ENCODE results near the gene FBXL15.

Gene FBXL15

DNA sequence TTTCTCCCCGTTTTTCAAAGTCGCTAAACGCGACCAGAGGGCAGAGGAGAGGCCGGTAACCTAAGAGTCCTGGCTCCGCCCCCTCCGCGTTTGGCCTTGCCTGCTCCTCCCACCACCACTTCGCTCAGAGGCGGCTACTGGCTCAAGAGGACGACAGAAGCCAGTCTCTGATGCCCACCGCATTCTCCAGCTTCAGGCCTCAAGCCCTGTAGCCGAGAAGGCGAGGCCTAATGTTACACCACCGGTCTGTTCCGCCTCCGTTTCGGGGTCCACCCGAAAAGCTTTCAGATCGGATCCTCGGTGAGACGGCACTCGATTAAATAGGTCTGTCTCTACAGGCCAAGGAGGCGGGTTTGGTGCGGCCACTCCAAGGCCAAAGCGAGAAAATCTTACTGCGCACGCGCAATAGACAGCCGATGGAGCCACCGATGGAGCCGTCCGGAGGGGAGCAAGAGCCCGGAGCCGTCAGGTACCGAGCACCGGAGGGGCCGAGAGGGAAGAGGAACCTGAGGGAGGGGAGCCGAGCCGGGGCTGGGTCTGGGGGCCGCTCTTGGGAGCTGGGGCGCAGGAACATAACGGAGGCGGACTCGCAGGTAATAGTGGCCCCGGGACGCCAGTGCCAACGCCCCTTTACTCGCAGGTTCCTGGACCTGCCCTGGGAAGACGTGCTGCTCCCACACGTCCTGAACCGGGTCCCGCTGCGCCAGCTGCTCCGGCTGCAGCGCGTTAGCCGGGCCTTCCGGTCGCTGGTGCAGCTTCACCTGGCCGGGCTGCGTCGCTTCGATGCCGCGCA, at the start of gene FBXL15:
TSS of gene FBXL15 (plus strand) at position 123 of the 793 bp plus-strand sequence. CDS start at position 417, 294 bp downstream.
- DNase-seq (ENCODE audit: low read depth), result peak; percentile 95

- DNase-seq (ENCODE audit: low read depth), result no peak
Measured at GRCh38 chr10:102371295-102371694, 49.3 kb upstream of the FBXL15 start.

- no peak for DNase-seq (ENCODE audit: low read depth)
Measured at GRCh38 chr10:102375250-102375649, 45.4 kb upstream of the FBXL15 start.

DNA sequence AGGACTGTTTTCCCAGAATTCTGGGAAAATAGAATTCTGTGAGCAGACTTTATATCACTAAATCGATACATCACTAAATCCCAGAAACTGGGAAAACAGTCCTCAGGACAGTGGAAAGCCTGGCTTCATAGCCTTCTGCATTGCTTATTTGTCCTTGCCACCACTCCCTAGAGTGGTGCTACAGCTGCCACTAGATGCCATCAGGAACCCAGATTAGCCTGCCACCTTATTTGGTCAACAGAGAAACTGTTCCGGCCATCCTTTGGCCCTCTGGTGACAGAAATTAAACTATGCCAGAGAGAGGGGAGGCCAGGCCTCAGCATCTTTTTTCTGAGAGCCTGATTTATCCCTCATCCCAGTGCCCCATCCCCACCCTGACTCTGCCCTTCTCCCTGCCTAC, 44.8 kb upstream of the FBXL15 start:
- DNase-seq (ENCODE audit: low read depth), result no peak

GRCh38 chr10:102376901-102377300, 43.7 kb upstream of the FBXL15 start:
- no peak for DNase-seq (ENCODE audit: low read depth)

DNA sequence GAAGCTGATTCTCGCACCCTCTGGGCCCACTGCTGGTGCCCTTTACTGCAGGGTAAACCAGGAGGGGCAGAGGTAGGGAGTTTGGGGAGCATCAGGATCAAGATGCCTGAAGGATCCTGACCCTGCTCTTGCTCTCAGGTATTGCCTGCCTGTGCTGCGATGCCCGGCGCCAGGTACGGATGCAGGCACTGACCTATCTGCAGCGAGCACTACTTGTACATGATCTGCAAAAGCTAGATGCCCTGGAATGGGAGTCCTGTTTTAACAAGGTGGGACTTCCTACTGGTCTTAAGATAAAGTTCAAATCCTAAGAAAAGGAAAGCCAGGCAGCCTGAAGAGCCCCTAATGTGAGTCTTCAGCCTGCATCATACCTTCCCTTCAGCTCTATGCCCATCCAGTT, 41.3 kb upstream of the FBXL15 start:
- no peak for DNase-seq (ENCODE audit: low read depth)

DNA sequence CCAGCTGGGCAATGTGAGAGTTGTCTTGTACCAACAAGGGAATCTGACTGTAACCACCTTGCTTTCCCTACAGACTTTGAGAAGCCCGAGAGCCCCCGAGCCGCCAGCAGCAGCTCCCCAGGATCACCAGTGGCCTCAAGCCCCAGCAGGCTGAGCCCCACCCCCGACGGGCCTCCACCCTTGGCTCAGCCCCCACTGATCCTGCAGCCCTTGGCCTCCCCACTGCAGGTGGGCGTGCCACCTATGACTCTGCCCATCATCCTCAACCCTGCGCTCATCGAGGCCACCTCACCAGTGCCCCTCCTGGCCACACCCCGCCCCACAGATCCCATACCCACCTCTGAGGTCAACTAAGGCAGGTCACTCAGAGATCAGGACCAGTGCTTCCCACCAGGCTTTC, 38.7 kb upstream of the FBXL15 start:
- no peak for DNase-seq (ENCODE audit: low read depth)

DNA sequence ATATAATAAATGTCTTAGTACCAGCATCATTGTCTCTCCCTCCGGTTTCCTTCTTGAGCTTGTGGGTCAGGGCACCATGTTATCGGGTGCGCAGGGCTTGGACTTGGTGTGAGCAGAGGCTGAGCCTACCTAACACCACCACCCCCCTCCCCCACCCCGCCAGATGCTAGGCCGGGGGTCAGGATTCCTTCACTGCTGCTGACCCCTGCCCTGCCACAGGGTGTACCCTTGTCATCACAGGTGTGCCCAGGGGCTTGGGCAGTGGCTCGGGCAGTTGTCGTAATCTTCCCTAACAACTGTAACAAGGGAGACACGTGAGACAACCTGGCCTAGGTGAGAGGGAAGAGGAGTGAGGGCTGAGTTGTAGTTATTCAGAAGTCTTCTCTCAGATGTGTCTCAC, 37.8 kb upstream of the FBXL15 start:
- DNase-seq (ENCODE audit: low read depth), result no peak

GRCh38 chr10:102384053-102384452, 36.6 kb upstream of the FBXL15 start:
- no peak for DNase-seq (ENCODE audit: low read depth)

GRCh38 chr10:102384606-102385429, 35.8 kb upstream of the FBXL15 start:
- no peak for DNase-seq (ENCODE audit: low read depth)

GRCh38 chr10:102389894-102390293, 30.7 kb upstream of the FBXL15 start:
- DNase-seq (ENCODE audit: low read depth), result no peak

DNA sequence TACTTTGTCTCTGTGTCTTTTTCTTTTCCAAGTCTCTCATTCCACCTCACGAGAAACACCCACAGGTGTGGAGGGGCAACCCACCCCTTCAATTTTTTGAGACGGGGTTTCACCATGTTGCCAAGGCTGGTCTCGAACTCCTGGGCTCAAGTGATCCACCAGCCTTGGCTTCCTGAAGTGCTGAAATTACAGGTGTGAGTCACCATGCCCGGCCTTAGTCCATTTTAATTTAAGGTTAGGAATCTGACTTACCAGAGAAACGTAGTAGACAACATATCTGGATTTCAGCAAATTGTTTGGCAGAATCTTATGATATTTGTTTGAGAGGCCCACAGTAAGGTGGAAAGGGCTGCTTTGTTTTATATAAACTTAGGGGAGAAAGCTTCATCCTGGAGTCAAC, 28.3 kb upstream of the FBXL15 start:
- DNase-seq (ENCODE audit: low read depth), result no peak

- DNase-seq (ENCODE audit: low read depth), result no peak
Measured at GRCh38 chr10:102393411-102394078, 27.1 kb upstream of the FBXL15 start.

GRCh38 chr10:102394079-102394800, 26.4 kb upstream of the FBXL15 start:
- peak; percentile 100 for DNase-seq (ENCODE audit: low read depth)

DNA sequence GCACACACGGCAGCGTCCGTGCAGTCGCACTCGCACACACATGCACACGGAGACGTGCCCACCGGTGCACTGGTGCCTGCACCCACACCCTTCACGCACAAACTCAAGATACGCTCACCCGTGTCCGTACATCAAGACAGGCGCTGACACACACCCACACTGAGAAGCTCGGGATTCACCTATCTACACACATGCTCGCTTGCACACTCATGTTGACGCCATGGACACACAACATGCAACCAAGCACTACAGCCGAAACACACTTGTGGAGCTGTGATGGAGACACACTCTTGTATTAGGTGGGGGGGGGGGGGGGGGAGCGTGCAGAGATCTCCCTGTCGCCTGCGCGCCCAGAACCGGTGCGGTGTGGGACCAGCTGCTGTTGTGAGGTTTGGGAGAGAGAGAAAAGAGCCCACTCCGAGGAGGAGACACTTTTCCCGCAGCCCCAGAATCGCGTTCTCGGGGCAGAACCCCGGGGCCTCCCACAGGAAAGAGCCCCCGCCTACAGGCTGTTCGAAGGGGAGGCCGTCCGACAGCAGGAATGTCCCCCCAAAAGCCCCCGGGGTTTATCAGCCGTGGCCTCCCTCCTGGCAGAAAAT, 25.7 kb upstream of the FBXL15 start:
- no peak for DNase-seq (ENCODE audit: low read depth)

GRCh38 chr10:102395400-102396316, 25.0 kb upstream of the FBXL15 start, which contains the start of gene NFKB2:
TSS of gene NFKB2 (plus strand) at chr10:102395705. CDS start at chr10:102395960, 255 bp downstream.
- DNase-seq (ENCODE audit: low read depth), result peak; percentile 83

DNA sequence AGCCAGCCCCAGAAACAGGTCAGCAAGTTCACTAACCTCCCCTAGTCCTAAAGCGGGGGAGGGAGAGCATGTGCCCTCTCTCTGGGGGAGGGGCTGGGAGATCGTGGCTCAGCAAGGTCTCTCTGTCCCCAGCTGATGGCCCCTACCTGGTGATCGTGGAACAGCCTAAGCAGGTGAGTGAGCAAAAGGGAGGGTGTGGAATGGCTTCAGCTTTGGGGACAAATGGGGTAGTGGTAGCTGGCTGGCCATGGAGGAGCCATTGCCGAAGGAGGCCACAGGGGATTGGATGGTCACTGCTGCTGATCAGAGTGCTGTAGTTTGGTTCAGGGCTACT, 24.4 kb upstream of the FBXL15 start:
- no peak for DNase-seq (ENCODE audit: low read depth)

DNA sequence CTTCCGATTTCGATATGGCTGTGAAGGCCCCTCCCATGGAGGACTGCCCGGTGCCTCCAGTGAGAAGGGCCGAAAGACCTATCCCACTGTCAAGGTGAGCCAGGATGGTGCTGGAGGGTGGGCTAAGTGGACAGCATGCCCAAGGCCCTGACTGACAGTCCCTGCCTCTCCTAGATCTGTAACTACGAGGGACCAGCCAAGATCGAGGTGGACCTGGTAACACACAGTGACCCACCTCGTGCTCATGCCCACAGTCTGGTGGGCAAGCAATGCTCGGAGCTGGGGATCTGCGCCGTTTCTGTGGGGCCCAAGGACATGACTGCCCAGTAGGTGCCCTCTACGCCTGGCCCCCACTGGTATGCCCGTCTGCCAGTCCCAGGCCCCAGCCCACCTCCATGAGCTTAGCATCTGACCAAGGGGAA, 23.9 kb upstream of the FBXL15 start:
- no peak for DNase-seq (ENCODE audit: low read depth)

- DNase-seq (ENCODE audit: low read depth), result no peak
Measured at GRCh38 chr10:102397222-102398171, 23.1 kb upstream of the FBXL15 start.
